Spleen (tissue), 13 donors: Measurements from ENCODE around the gene OR4N5. TPM values are rescaled to one million over a fixed set of nuclear protein-coding genes. Genes with fewer than 3 reads are reported as not detected.
"Not testable (repeated sequence)": the region's sequence is repeated elsewhere in the genome, so short reads cannot be mapped to it uniquely, and the experiment has no call there.

Source experiments
- DNase-seq: peaks from one replicate; pipeline ENCODE4 v3.0.0-alpha.2; 2020
- H3K27ac ChIP-seq, 8 donors: fragments of 200-600 bp; sonication (generic) in 7 of 8; 1 replicate in 4 of 8; 2 replicates in 4 of 8; pipeline versions ENCODE4 v1.5.0 to v1.8.0; 2016 to 2021; ENCODE audit warnings: inconsistent platforms in 4 of 8, mild to moderate bottlenecking in 4 of 8, moderate library complexity in 1 of 8
- H3K27me3 ChIP-seq, 7 donors: fragments of 200-600 bp; sonication (generic) in 6 of 7; replicated peaks in 1 of 7; 1 replicate in 4 of 7; 2 replicates in 3 of 7; pipeline versions ENCODE4 v1.5.0 to v1.8.0; 2016 to 2021; ENCODE audit warnings: inconsistent platforms in 3 of 7, mild to moderate bottlenecking in 1 of 7
- H3K36me3 ChIP-seq, 6 donors: fragments of 200-600 bp; sonication (generic) in 5 of 6; 1 replicate in 4 of 6; 2 replicates in 2 of 6; pipeline versions ENCODE4 v1.5.0 to v1.8.0; 2016 to 2021; ENCODE audit warnings: inconsistent platforms in 2 of 6
- H3K4me1 ChIP-seq, 6 donors: fragments of 200-600 bp; sonication (generic) in 5 of 6; 1 replicate in 3 of 6; 2 replicates in 3 of 6; pipeline versions ENCODE4 v1.5.0 to v1.8.0; 2016 to 2021; ENCODE audit warnings: inconsistent platforms in 3 of 6
- H3K4me3 ChIP-seq, 8 donors: fragments of 200-600 bp; sonication (generic) in 7 of 8; 1 replicate in 4 of 8; 2 replicates in 4 of 8; pipeline versions ENCODE4 v1.5.0 to v1.8.0; 2016 to 2021; ENCODE audit warnings: inconsistent platforms in 4 of 8, mild to moderate bottlenecking in 4 of 8, moderate library complexity in 2 of 8
- H3K9me3 ChIP-seq, 8 donors: fragments of 200-600 bp; sonication (generic) in 7 of 8; 1 replicate in 4 of 8; 2 replicates in 4 of 8; pipeline versions ENCODE4 v1.5.0 to v1.8.0; 2016 to 2021; ENCODE audit warnings: inconsistent platforms in 4 of 8
- CTCF ChIP-seq, 11 experiments: fragments of 200-600 bp in 7 of 11; fragments of 450-650 bp in 4 of 11; sonication (generic) in 4 of 11; IDR thresholded peaks in 8 of 11; conservative IDR thresholded peaks in 3 of 11; 1 replicate in 7 of 11; 2 replicates in 4 of 11; pipeline versions ENCODE4 v1.4.0 to v1.8.0; 2016 to 2021; ENCODE audit warnings: antibody characterized with exemption in 11 of 11, inconsistent platforms in 4 of 11, mild to moderate bottlenecking in 1 of 11
- POLR2A ChIP-seq, 3 donors: fragments of 450-650 bp; IDR thresholded peaks; one replicate each; pipeline ENCODE4 v1.5.1; 2017; ENCODE audit warnings: antibody characterized with exemption in 3 of 3, mild to moderate bottlenecking in 1 of 3
- POLR2AphosphoS5 ChIP-seq, 3 donors: sonication (generic); formaldehyde crosslinking; IDR thresholded peaks; one replicate each; pipeline ENCODE4 v1.5.1; 2017; ENCODE audit warnings: antibody characterized with exemption in 3 of 3
- WGBS, 5 donors: extraction: QIAGEN DNeasy Blood & Tissue Kit in 3 of 5; methylation state at CpG; one replicate each; pipeline versions ENCODE4 v1.1.5 to v1.1.7; 2013 to 2018; 5-methylcytosine and 5-hydroxymethylcytosine counted together
- intact Hi-C: fragments of 100-400 bp; cut with DNase I; formaldehyde crosslinking; loops from one replicate; pipeline ENCODE4 v1.15.0; 2023; ENCODE audit warnings: low total_unique reads
- long read RNA-seq, 2 donors: transcript quantifications; one replicate each; lab custom pipeline, GENCODE V29; 2026
- polyA plus RNA-seq, 3 donors: library from polyadenylated mRNA; stranded (reverse); fragments of 200-250 nt; gene quantifications; one replicate each; pipeline ENCODE4 v1.2.1, GENCODE V29; 2013
- total RNA-seq, 7 donors: library from RNA; depleted of rRNA in 3 of 7; stranded (reverse); fragments of >200 nt in 3 of 7; fragmentation: NEBNext Ultra II Directional in 4 of 7; extraction: Animal tissue kit (Norgen Biotek cat#: 25700) in 4 of 7; gene quantifications; one replicate each; pipeline versions ENCODE4 v1.1.0 to v1.2.1, GENCODE V29; 2016 to 2021
- donor health status: healthy with polysubstance abuse.
- donor health status: DM: no; HTN: no; CAD: no; lungs with moderate emphysema.
- donor health status: DM: no; HTN: no; CAD: no.
- donor health status: Bipolar disorder and iron deficiency.
- donor health status: healthy.
- donor health status: DM: no; HTN: no; CAD: no.
- donor health status: DM: yes; HTN: yes; CAD: no.

Gene OR4N5
- total RNA-seq (not detected), polyA plus RNA-seq (not detected)
- long read RNA-seq, donor 1, result 0 reads
- long read RNA-seq, donor 2, result 0 reads

GRCh38 chr14:20138520-20138919 lies at the start of gene OR4N5:
TSS of gene OR4N5 (plus strand) at chr14:20138820. CDS start at chr14:20143736, 4,916 bp downstream.
- intact Hi-C loops, result no loop called here
- Histone ChIP-seq H3K27me3 (no peaks in the 10 kb centered on the region), H3K4me3 (no peak within 1 kb of the TSS), H3K27ac (no peak within 1 kb of the TSS), H3K36me3 (no peaks in the 10 kb centered on the region), H3K4me1 (no peaks in the 10 kb centered on the region), H3K9me3 (no peaks in the 10 kb centered on the region)
- no peak for DNase-seq
- 84 to 98% (median 89%) methylated on average over 2 of the region's 2 CpGs for WGBS, 5 donors
- no peak for TF ChIP-seq POLR2AphosphoS5 (IDR thresholded peaks at IDR 0.05)

GRCh38 chr14:20092050-20092449 lies 46.6 kb upstream of the OR4N5 start:
- no peak for DNase-seq
- H3K36me3 ChIP-seq, result no peaks in the 10 kb centered on the region
- TF ChIP-seq CTCF (IDR thresholded peaks at IDR 0.05 in 8 of 11, conservative IDR thresholded peaks at IDR 0.05 in 3 of 11) (no peak), POLR2A (IDR thresholded peaks at IDR 0.05) (no peak), POLR2AphosphoS5 (IDR thresholded peaks at IDR 0.05) (no peak)
- H3K27ac ChIP-seq, result no peak overlapping the region
- H3K9me3 ChIP-seq, result no peaks in the 10 kb centered on the region
- H3K4me1 ChIP-seq, result no peaks in the 10 kb centered on the region
- H3K4me3 ChIP-seq, result no peak overlapping the region
- intact Hi-C loops, result no loop called here
- WGBS, 5 donors, result 24 to 50% (median 26%) methylated on average over 4 of the region's 4 CpGs
- H3K27me3 ChIP-seq, result no peaks in the 10 kb centered on the region

- Histone ChIP-seq H3K36me3 (no peaks in the 10 kb centered on the region), H3K9me3 (no peaks in the 10 kb centered on the region), H3K27ac (no peak overlapping the region), H3K4me1 (no peaks in the 10 kb centered on the region), H3K4me3 (no peak overlapping the region), H3K27me3 (no peaks in the 10 kb centered on the region)
- no peak for DNase-seq
- TF ChIP-seq CTCF (IDR thresholded peaks at IDR 0.05 in 8 of 11, conservative IDR thresholded peaks at IDR 0.05 in 3 of 11) (no peak), POLR2A (IDR thresholded peaks at IDR 0.05) (no peak), POLR2AphosphoS5 (IDR thresholded peaks at IDR 0.05) (no peak)
- WGBS, 5 donors, result 17 to 33% (median 27%) methylated on average over 4 of the region's 4 CpGs
- intact Hi-C loops, result no loop called here
Measured at GRCh38 chr14:20093442-20093841, 45.2 kb upstream of the OR4N5 start.

- DNase-seq, H3K27ac ChIP-seq, H3K4me1 ChIP-seq, H3K27me3 ChIP-seq, H3K36me3 ChIP-seq, H3K4me3 ChIP-seq, H3K9me3 ChIP-seq, intact Hi-C loops: not testable (repeated sequence)
- WGBS, 5 donors, result 83 to 98% (median 87%) methylated on average over 8 to 32 of the region's 32 CpGs
Measured at GRCh38 chr14:20098926-20099770, 39.5 kb upstream of the OR4N5 start.

GRCh38 chr14:20110438-20110837 lies 28.2 kb upstream of the OR4N5 start, which contains the start of gene OR4K17:
TSS of gene OR4K17 (plus strand) at chr14:20110739. CDS start at chr14:20117500, 6,761 bp downstream.
- H3K27ac ChIP-seq, result no peak within 1 kb of the TSS
- H3K9me3 ChIP-seq, result no peaks in the 10 kb centered on the region
- TF ChIP-seq POLR2AphosphoS5 (IDR thresholded peaks at IDR 0.05) (no peak), POLR2A (IDR thresholded peaks at IDR 0.05) (no peak), CTCF (IDR thresholded peaks at IDR 0.05 in 8 of 11, conservative IDR thresholded peaks at IDR 0.05 in 3 of 11) (no peak)
- H3K27me3 ChIP-seq, result no peaks in the 10 kb centered on the region
- no peaks in the 10 kb centered on the region for H3K4me1 ChIP-seq
- intact Hi-C loops, result no loop called here
- no peak within 1 kb of the TSS for H3K4me3 ChIP-seq
- WGBS, 5 donors, result 48 to 67% (median 59%) methylated on average over 3 of the region's 3 CpGs
- no peaks in the 10 kb centered on the region for H3K36me3 ChIP-seq
- DNase-seq, result no peak
